GM18517 (cell line): Measurements from ENCODE around the gene SLC23A1.
"Not testable (repeated sequence)": the region's sequence is repeated elsewhere in the genome, so short reads cannot be mapped to it uniquely, and the experiment has no call there.

Experiments used
- ATAC-seq: cut with Tn5 transposase; IDR thresholded peaks from one replicate; pipeline ENCODE4 v1.9.1; 2021; ENCODE audit warnings: mild to moderate bottlenecking, moderate library complexity; ENCODE audit not compliant: unreplicated experiment

SLC23A1 gene

GRCh38 chr5:139390639-139391569 lies 7.8 kb upstream of the SLC23A1 start:
- ATAC-seq = no peak

GRCh38 chr5:139389701-139390638 lies 6.9 kb upstream of the SLC23A1 start, which contains the start of gene MZB1:
TSS of gene MZB1 (minus strand) at chr5:139389913. CDS start at chr5:139389856, 57 bp downstream.
- ATAC-seq = peak; percentile 43

GRCh38 chr5:139388198-139388821 lies 5.2 kb upstream of the SLC23A1 start:
- ATAC-seq = no peak

- ATAC-seq = no peak
Observed at GRCh38 chr5:139387611-139388197, 4.6 kb upstream of the SLC23A1 start.

- ATAC-seq = not testable (repeated sequence)
Observed at GRCh38 chr5:139386956-139387355, 3.9 kb upstream of the SLC23A1 start.

GRCh38 chr5:139386050-139386438 lies 2.9 kb upstream of the SLC23A1 start:
- ATAC-seq = no peak

- no peak for ATAC-seq
Observed at GRCh38 chr5:139385061-139386049, 2.3 kb upstream of the SLC23A1 start.

GRCh38 chr5:139384591-139385051 lies 1.5 kb upstream of the SLC23A1 start:
- ATAC-seq = no peak

- no peak for ATAC-seq
Observed at GRCh38 chr5:139383993-139384590, 995 bp upstream of the SLC23A1 start.

GRCh38 chr5:139382807-139383206 lies 290 bp downstream of the SLC23A1 start:
- no peak for ATAC-seq

GRCh38 chr5:139381837-139382761 lies 998 bp downstream of the SLC23A1 start:
- ATAC-seq = no peak

- ATAC-seq = no peak
Observed at GRCh38 chr5:139379626-139380449, 3.3 kb downstream of the SLC23A1 start.

- ATAC-seq = no peak
Observed at GRCh38 chr5:139378941-139379361, 4.1 kb downstream of the SLC23A1 start.

GRCh38 chr5:139378101-139378825 lies 4.8 kb downstream of the SLC23A1 start:
- ATAC-seq = no peak

GRCh38 chr5:139377226-139377625 lies 5.9 kb downstream of the SLC23A1 start:
- ATAC-seq = no peak

- no peak for ATAC-seq
Observed at GRCh38 chr5:139376364-139376763, 6.7 kb downstream of the SLC23A1 start.
